MCF 10A (cell line): ENCODE measurements around the gene STK40. TPM values are rescaled to one million over a fixed set of nuclear protein-coding genes. Genes with fewer than 3 reads are reported as not detected.

ENCODE experiments used
- BruUV-seq: library from RNA; stranded (reverse); fragments of 400-500 nt; replicated peaks from 2 replicates; lab custom pipeline; 2021; lab: Mats Ljungman, UMichigan
- CTCF ChIA-PET: fragments of 300-600 bp; sonication (Branson Sonifier 250); formaldehyde crosslinking; extraction: SDS; loops from one replicate; lab custom pipeline; 2021; ENCODE audit warnings: antibody characterized with exemption, inconsistent platforms; lab: Yijun Ruan, JAX
- POLR2A ChIA-PET: fragments of 300-600, 350-650 bp; sonication (Branson Sonifier 250); formaldehyde crosslinking; extraction: SDS; loops from one replicate; lab custom pipeline; 2020; ENCODE audit warnings: antibody characterized with exemption, inconsistent platforms; lab: Yijun Ruan, JAX
- DNase-seq: peaks from one replicate; pipeline ENCODE4 v3.0.0-alpha.2; 2018; ENCODE audit not compliant: unreplicated experiment
- H3K27ac Mint-ChIP-seq: one replicate; pipeline ENCODE4 v1.8.0; 2022; ENCODE audit warnings: mild to moderate bottlenecking, low read depth, mixed read lengths; ENCODE audit not compliant: unreplicated experiment
- H3K27me3 Mint-ChIP-seq: one replicate; pipeline ENCODE4 v1.8.0; 2022; ENCODE audit warnings: mixed read lengths; ENCODE audit not compliant: insufficient read depth, unreplicated experiment
- H3K36me3 Mint-ChIP-seq: one replicate; pipeline ENCODE4 v1.8.0; 2022; ENCODE audit warnings: mild to moderate bottlenecking, moderate library complexity, mixed read lengths; ENCODE audit not compliant: insufficient read depth, unreplicated experiment
- H3K4me1 Mint-ChIP-seq: one replicate; pipeline ENCODE4 v1.8.0; 2022; ENCODE audit warnings: mixed read lengths; ENCODE audit not compliant: insufficient read depth, unreplicated experiment
- H3K4me3 Mint-ChIP-seq: one replicate; pipeline ENCODE4 v1.8.0; 2022; ENCODE audit warnings: mild to moderate bottlenecking, moderate library complexity, mixed read lengths; ENCODE audit not compliant: unreplicated experiment
- H3K9me3 Mint-ChIP-seq: one replicate; pipeline ENCODE4 v1.8.0; 2022; ENCODE audit warnings: mixed read lengths; ENCODE audit not compliant: unreplicated experiment
- CTCF ChIP-seq: fragments of 200-600 bp; IDR thresholded peaks from one replicate; pipeline ENCODE4 v1.8.0; 2022; ENCODE audit warnings: antibody characterized with exemption, mild to moderate bottlenecking; ENCODE audit not compliant: unreplicated experiment
- intact Hi-C: fragments of 100-400 bp; cut with micrococcal nuclease; formaldehyde crosslinking; loops from 2 replicates; pipeline ENCODE4 v1.14.1; 2022
- total RNA-seq: library from RNA; stranded (reverse); gene quantifications from 2 replicates; pipeline ENCODE4 v1.2.3, GENCODE V29; 2022

Gene STK40
- total RNA-seq, 1 experiment from 2014 or later: 44.0 TPM

GRCh38 chr1:36359911-36360550 lies 25.7 kb downstream of the STK40 start:
- ChIA-PET POLR2A (interaction anchor here (1.1 to 1.2 kb wide), 3 partner anchors 9 to 13 kb away, joined by 3 to 5 read pairs (median 4); no protein-coding TSS in a partner anchor), CTCF (interaction anchor here (1.2 to 3.2 kb wide), 5 partner anchors 9 to 54 kb away, joined by 3 to 23 read pairs (median 7); partner anchors contain the start of gene SH3D21)
- TF ChIP-seq CTCF: no peak
- peaks cover 42% of the 10 kb centered on the region for H3K36me3 Mint-ChIP-seq
- intact Hi-C loops: no loop called here
- H3K4me1 Mint-ChIP-seq: peaks cover 7% of the 10 kb centered on the region
- H3K27me3 Mint-ChIP-seq: no peaks in the 10 kb centered on the region
- peak overlapping the region; percentile 49 for H3K27ac Mint-ChIP-seq
- no peaks in the 10 kb centered on the region for H3K9me3 Mint-ChIP-seq
- no peak overlapping the region for H3K4me3 Mint-ChIP-seq
- no TSS peak for BruUV-seq
- DNase-seq: peak; percentile 55

- Mint-ChIP-seq H3K4me3 (no peak overlapping the region), H3K4me1 (peaks cover 7% of the 10 kb centered on the region), H3K27ac (peak overlapping the region; percentile 49), H3K27me3 (no peaks in the 10 kb centered on the region), H3K36me3 (peaks cover 47% of the 10 kb centered on the region), H3K9me3 (no peaks in the 10 kb centered on the region)
- intact Hi-C loops: no loop called here
- no peak for DNase-seq
- TF ChIP-seq CTCF: no peak
- no TSS peak for BruUV-seq
- POLR2A ChIA-PET: interaction anchor here (1.1 kb wide), 1 partner anchor 9 kb away, joined by 5 read pairs; no protein-coding TSS in a partner anchor
- CTCF ChIA-PET: interaction anchor here (1.1 to 3.2 kb wide), 5 partner anchors 8 to 53 kb away, joined by 3 to 23 read pairs (median 7); partner anchors contain the start of gene SH3D21
Observed at GRCh38 chr1:36359383-36359782, 26.3 kb downstream of the STK40 start.

GRCh38 chr1:36358514-36359084 lies 27.1 kb downstream of the STK40 start:
- intact Hi-C loops: no loop called here
- POLR2A ChIA-PET: no interaction called here
- CTCF ChIA-PET: interaction anchor here (0.5 to 3.2 kb wide), 8 partner anchors 8 to 380 kb away, joined by 3 to 23 read pairs (median 4); no protein-coding TSS in a partner anchor
- BruUV-seq: no TSS peak
- peaks cover 54% of the 10 kb centered on the region for H3K36me3 Mint-ChIP-seq
- no peak overlapping the region for H3K27ac Mint-ChIP-seq
- no peaks in the 10 kb centered on the region for H3K27me3 Mint-ChIP-seq
- peaks cover 7% of the 10 kb centered on the region for H3K4me1 Mint-ChIP-seq
- no peak for TF ChIP-seq CTCF
- no peak overlapping the region for H3K4me3 Mint-ChIP-seq
- H3K9me3 Mint-ChIP-seq: no peaks in the 10 kb centered on the region
- no peak for DNase-seq

- Mint-ChIP-seq H3K36me3 (peaks cover 40% of the 10 kb centered on the region), H3K9me3 (no peaks in the 10 kb centered on the region), H3K27me3 (no peaks in the 10 kb centered on the region), H3K4me3 (no peak overlapping the region), H3K27ac (no peak overlapping the region), H3K4me1 (peaks cover 27% of the 10 kb centered on the region)
- ChIA-PET CTCF (interaction anchor here (0.8 to 2.5 kb wide), 5 partner anchors 11 to 16 kb away, joined by 3 to 13 read pairs (median 5); no protein-coding TSS in a partner anchor), POLR2A (no interaction called here)
- DNase-seq: no peak
- BruUV-seq: no TSS peak
- intact Hi-C loops: no loop called here
- TF ChIP-seq CTCF: no peak
Observed at GRCh38 chr1:36355811-36356210, 29.9 kb downstream of the STK40 start.
